Measurements from ENCODE around the gene CFAP299.

Gene CFAP299

GRCh38 chr4:80521438-80521837, 185.9 kb downstream of the CFAP299 start:
- DNase-seq (ENCODE audit: low spot score): no peak

- no peak for DNase-seq (ENCODE audit: low spot score)
These were observed 191.2 kb downstream of the CFAP299 start for GRCh38 chr4:80526697-80527096.

GRCh38 chr4:80529026-80529425, 193.5 kb downstream of the CFAP299 start:
- no peak for DNase-seq (ENCODE audit: low spot score)

GRCh38 chr4:80532674-80533333, 197.3 kb downstream of the CFAP299 start:
- DNase-seq (ENCODE audit: low spot score): no peak

- DNase-seq (ENCODE audit: low spot score): no peak
These were observed 200.0 kb downstream of the CFAP299 start for GRCh38 chr4:80535551-80535950.

GRCh38 chr4:80538276-80538926, 202.9 kb downstream of the CFAP299 start:
- no peak for DNase-seq (ENCODE audit: low spot score)

- no peak for DNase-seq (ENCODE audit: low spot score)
These were observed 203.7 kb downstream of the CFAP299 start for GRCh38 chr4:80539190-80539589.

- no peak for DNase-seq (ENCODE audit: low spot score)
These were observed 204.8 kb downstream of the CFAP299 start for GRCh38 chr4:80540349-80540748.

- no peak for DNase-seq (ENCODE audit: low spot score)
These were observed 205.4 kb downstream of the CFAP299 start for GRCh38 chr4:80540785-80541469.

- DNase-seq (ENCODE audit: low spot score): no peak
These were observed 207.2 kb downstream of the CFAP299 start for GRCh38 chr4:80542747-80543146.

GRCh38 chr4:80560337-80560736, 224.8 kb downstream of the CFAP299 start:
- no peak for DNase-seq (ENCODE audit: low spot score)

- DNase-seq (ENCODE audit: low spot score): no peak
These were observed 230.8 kb downstream of the CFAP299 start for GRCh38 chr4:80566203-80566872.

- no peak for DNase-seq (ENCODE audit: low spot score)
These were observed 233.4 kb downstream of the CFAP299 start for GRCh38 chr4:80568891-80569290.

GRCh38 chr4:80576796-80577195, 241.3 kb downstream of the CFAP299 start:
- peak; percentile 58 for DNase-seq (ENCODE audit: low spot score)

GRCh38 chr4:80578001-80578400, 242.5 kb downstream of the CFAP299 start:
- DNase-seq (ENCODE audit: low spot score): no peak

- no peak for DNase-seq (ENCODE audit: low spot score)
These were observed 250.0 kb downstream of the CFAP299 start for GRCh38 chr4:80585542-80585941.

- DNase-seq (ENCODE audit: low spot score): no peak
These were observed 251.2 kb downstream of the CFAP299 start for GRCh38 chr4:80586716-80587115.

- no peak for DNase-seq (ENCODE audit: low spot score)
These were observed 252.4 kb downstream of the CFAP299 start for GRCh38 chr4:80587871-80588385.

- no peak for DNase-seq (ENCODE audit: low spot score)
These were observed 257.4 kb downstream of the CFAP299 start for GRCh38 chr4:80592950-80593349.

GRCh38 chr4:80594701-80595100, 259.2 kb downstream of the CFAP299 start:
- DNase-seq (ENCODE audit: low spot score): no peak

- no peak for DNase-seq (ENCODE audit: low spot score)
These were observed 272.9 kb downstream of the CFAP299 start for GRCh38 chr4:80608281-80608980.

GRCh38 chr4:80610199-80610598, 274.7 kb downstream of the CFAP299 start:
- no peak for DNase-seq (ENCODE audit: low spot score)
